Measurements from ENCODE around the gene SLC48A1. TPM values are rescaled to one million over a fixed set of nuclear protein-coding genes. Genes with fewer than 3 reads are reported as not detected.

Gene SLC48A1
- total and polyA plus RNA-seq, 7 donors = 12.7 to 28.7 (median 23.5) TPM

DNA sequence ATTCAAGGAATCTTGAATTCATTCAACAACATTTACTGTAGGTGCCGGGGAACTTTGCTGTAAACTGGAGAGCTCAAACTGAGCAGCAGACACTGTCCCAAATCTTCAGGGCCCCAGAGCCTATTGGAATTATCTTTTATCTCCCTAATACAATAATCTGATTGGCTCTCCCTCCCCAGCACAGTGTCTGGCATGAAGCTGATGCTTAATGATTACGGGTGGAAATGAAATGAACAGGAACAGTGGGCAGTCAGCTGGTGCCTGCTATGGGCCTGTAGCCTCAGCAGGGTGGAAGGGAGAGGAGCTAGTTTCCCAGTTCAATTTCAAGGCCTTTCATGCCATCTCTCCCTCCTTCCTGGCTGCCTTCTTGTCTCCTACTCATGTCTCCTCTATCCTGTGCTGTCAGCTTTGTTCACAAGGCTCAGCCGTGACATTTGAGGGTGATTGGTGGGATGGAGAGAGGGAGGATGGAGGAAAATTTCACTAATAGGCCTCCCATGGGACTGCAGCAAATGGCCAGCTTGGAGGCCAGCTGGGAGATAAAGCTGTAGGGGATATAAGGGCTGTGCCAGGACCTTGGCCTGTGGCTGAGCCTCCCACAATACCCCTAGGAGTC is 10.1 kb upstream of the SLC48A1 start:
- DNase-seq (peak in 1 of 2 donors; percentile 28), ATAC-seq (no peak)
- H3K9me3 ChIP-seq = no peaks in the 10 kb centered on the region
- no peaks in the 10 kb centered on the region for H3K4me1 ChIP-seq
- no peak for TF ChIP-seq CTCF (IDR thresholded peaks at IDR 0.05)
- intact Hi-C loops (cut with DNase I) = loop anchor here in 1 of 2 donors (5.0 kb wide), 1 partner anchor 46 kb away; no protein-coding TSS in a partner anchor
- no peak overlapping the region for H3K27ac ChIP-seq
- 67 to 78% (median 75%) methylated on average over 3 of the region's 3 CpGs for WGBS, 3 donors
- H3K4me3 ChIP-seq = no peak overlapping the region
- no peaks in the 10 kb centered on the region for H3K36me3 ChIP-seq (ENCODE audit: insufficient read depth in 1 of 2, low read depth in 1 of 2)
- no peaks in the 10 kb centered on the region for H3K27me3 ChIP-seq (ENCODE audit: insufficient read depth in 3 of 3, low read length in 2 of 3)

- peak; percentile 1 to 41 for DNase-seq
- H3K4me1 ChIP-seq = no peaks in the 10 kb centered on the region
- no peak for TF ChIP-seq CTCF (IDR thresholded peaks at IDR 0.05)
These were observed 9.3 kb upstream of the SLC48A1 start for GRCh38 chr12:47763481-47764346.

DNA sequence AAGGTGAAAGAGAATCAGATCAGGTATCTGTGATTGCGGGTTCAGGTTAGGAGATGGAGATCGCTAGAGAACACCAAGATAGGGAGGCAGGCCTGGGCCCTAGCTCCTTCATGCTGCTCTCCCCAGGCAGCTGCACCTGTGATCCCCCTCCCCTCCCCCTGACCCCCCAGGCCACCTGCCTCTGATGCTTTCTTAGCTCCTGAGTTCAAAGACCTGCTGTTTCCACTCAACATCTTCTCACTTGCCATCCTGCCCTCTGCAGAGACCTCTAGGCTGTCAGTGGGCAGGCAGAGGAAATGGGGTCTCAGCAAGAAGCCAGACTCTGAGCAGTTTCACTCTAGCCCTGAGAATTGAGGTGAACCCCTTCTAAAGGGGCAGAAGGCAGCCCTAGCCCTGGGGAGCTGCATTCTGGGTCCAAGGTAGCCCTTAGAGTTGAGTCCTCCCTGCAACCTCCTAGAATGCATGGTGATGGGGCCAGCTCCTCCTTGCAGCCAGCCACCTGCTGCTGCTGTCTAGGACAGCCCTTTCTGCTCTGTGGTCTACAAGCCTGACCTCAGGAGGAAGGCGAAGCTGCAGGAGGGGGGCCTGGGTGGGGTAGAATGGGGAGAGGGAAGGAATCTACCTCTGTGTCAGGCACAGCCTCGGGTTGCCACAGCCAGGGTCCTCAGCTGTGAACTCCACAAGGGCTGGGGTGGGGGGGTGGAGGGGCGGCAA is 6.4 kb upstream of the SLC48A1 start:
- no peak for TF ChIP-seq CTCF (IDR thresholded peaks at IDR 0.05)
- no peaks in the 10 kb centered on the region for H3K27me3 ChIP-seq (ENCODE audit: insufficient read depth in 3 of 3, low read length in 2 of 3)
- WGBS, 3 donors = 68 to 74% (median 71%) methylated on average over 5 of the region's 5 CpGs
- intact Hi-C loops (cut with DNase I) = loop anchor here in 1 of 2 donors (2.0 kb wide), 2 partner anchors 24 to 52 kb away; no protein-coding TSS in a partner anchor
- H3K4me3 ChIP-seq = no peak overlapping the region
- no peak overlapping the region for H3K27ac ChIP-seq
- no peaks in the 10 kb centered on the region for H3K36me3 ChIP-seq (ENCODE audit: insufficient read depth in 1 of 2, low read depth in 1 of 2)
- ATAC-seq = peak in 3 of 4 donors; percentile 4 to 15 (median 8)
- no peaks in the 10 kb centered on the region for H3K4me1 ChIP-seq
- no peaks in the 10 kb centered on the region for H3K9me3 ChIP-seq
- peak in 1 of 2 donors; percentile 17 for DNase-seq

More at GRCh38 chr12:47763481-47764346, 9.3 kb upstream of the SLC48A1 start:
- ATAC-seq = no peak
- Histone ChIP-seq H3K9me3 (no peaks in the 10 kb centered on the region), H3K4me3 (no peak overlapping the region), H3K27ac (no peak overlapping the region), H3K36me3 (ENCODE audit: insufficient read depth in 1 of 2, low read depth in 1 of 2) (no peaks in the 10 kb centered on the region), H3K27me3 (ENCODE audit: insufficient read depth in 3 of 3, low read length in 2 of 3) (no peaks in the 10 kb centered on the region)
- intact Hi-C loops (cut with DNase I) = loop anchor here in 1 of 2 donors (5.0 kb wide), 1 partner anchor 46 kb away; no protein-coding TSS in a partner anchor
- WGBS, 3 donors = 77 to 89% (median 82%) methylated on average over 8 of the region's 8 CpGs

- H3K4me1 ChIP-seq = peaks cover under 1% of the 10 kb centered on the region
These were observed 5.8 kb upstream of the SLC48A1 start for GRCh38 chr12:47767216-47767724.

More at GRCh38 chr12:47767216-47767724, 5.8 kb upstream of the SLC48A1 start:
- WGBS, 3 donors = 54 to 64% (median 54%) methylated on average over 4 of the region's 4 CpGs
- H3K9me3 ChIP-seq = no peaks in the 10 kb centered on the region
- TF ChIP-seq CTCF (IDR thresholded peaks at IDR 0.05) = peak; percentile 67
- no peaks in the 10 kb centered on the region for H3K36me3 ChIP-seq (ENCODE audit: insufficient read depth in 1 of 2, low read depth in 1 of 2)
- ATAC-seq (peak; percentile 63 to 81 (median 70)), DNase-seq (peak in 1 of 2 donors; percentile 64)
- no peaks in the 10 kb centered on the region for H3K27me3 ChIP-seq (ENCODE audit: insufficient read depth in 3 of 3, low read length in 2 of 3)
- intact Hi-C loops (cut with DNase I) = loop anchor here in 1 of 2 donors (2.0 kb wide), 2 partner anchors 24 to 52 kb away; no protein-coding TSS in a partner anchor
- no peak overlapping the region for H3K4me3 ChIP-seq
- H3K27ac ChIP-seq = no peak overlapping the region

Data from psoas muscle (tissue), 8 donors.